Natural killer cell (primary cell): ENCODE results near the gene ANKAR. TPM values are rescaled to one million over a fixed set of nuclear protein-coding genes. Genes with fewer than 3 reads are reported as not detected.

Source experiments
- ATAC-seq, 3 donors: fragments of 150-1000 bp in 2 of 3; fragments of 200-7000 bp in 1 of 3; cut with Tn5 transposase; 1 replicate in 1 of 3; 2 replicates in 2 of 3; pipeline ENCODE4 v1.10.0; 2021; ENCODE audit warnings: mild to moderate bottlenecking in 2 of 3, moderate library complexity in 2 of 3
- DNase-seq, 2 donors: peaks; one replicate each; pipeline versions ENCODE4 v3.0.0 to v3.0.0-alpha.2; 2013 to 2021; ENCODE audit warnings: mixed read lengths in 1 of 2
- H3K27ac ChIP-seq: one replicate; pipeline ENCODE4 v1.5.1; 2013; ENCODE audit warnings: mild to moderate bottlenecking, low read length
- H3K27me3 ChIP-seq: one replicate; pipeline ENCODE4 v1.6.1; 2013; ENCODE audit warnings: low read length; ENCODE audit not compliant: control insufficient read depth, insufficient read depth
- H3K36me3 ChIP-seq: one replicate; pipeline ENCODE4 v1.6.1; 2013; ENCODE audit warnings: low read length; ENCODE audit not compliant: control insufficient read depth, insufficient read depth
- H3K4me1 ChIP-seq: one replicate; pipeline ENCODE4 v1.6.1; 2013; ENCODE audit warnings: low read length; ENCODE audit not compliant: control insufficient read depth, insufficient read depth
- H3K4me3 ChIP-seq: one replicate; pipeline ENCODE4 v1.5.1; 2013; ENCODE audit warnings: low read length
- H3K9me3 ChIP-seq: one replicate; pipeline ENCODE4 v1.6.1; 2013; ENCODE audit warnings: low read length; ENCODE audit not compliant: control insufficient read depth, insufficient read depth
- H3K27ac Mint-ChIP-seq, 2 donors: one replicate each; pipeline ENCODE4 v1.8.0; 2022; ENCODE audit warnings: mild to moderate bottlenecking in 2 of 2, mixed read lengths in 2 of 2, moderate library complexity in 1 of 2
- H3K27me3 Mint-ChIP-seq, 2 donors: one replicate each; pipeline ENCODE4 v1.8.0; 2022; ENCODE audit warnings: low read depth in 2 of 2, mixed read lengths in 2 of 2
- H3K36me3 Mint-ChIP-seq: one replicate; pipeline ENCODE4 v1.8.0; 2022; ENCODE audit warnings: mixed read lengths
- H3K4me1 Mint-ChIP-seq, 2 donors: one replicate each; pipeline ENCODE4 v1.8.0; 2022; ENCODE audit warnings: mixed read lengths in 2 of 2
- H3K4me3 Mint-ChIP-seq: one replicate; pipeline ENCODE4 v1.8.0; 2022; ENCODE audit warnings: mild to moderate bottlenecking, moderate library complexity, mixed read lengths
- H3K9me3 Mint-ChIP-seq, 2 donors: one replicate each; pipeline ENCODE4 v1.8.0; 2022; ENCODE audit warnings: mixed read lengths in 2 of 2
- CTCF ChIP-seq: fragments of 200-600 bp; IDR thresholded peaks from one replicate; pipeline ENCODE4 v1.8.0; 2022; ENCODE audit warnings: antibody characterized with exemption
- WGBS: methylation state at CpG from one replicate; pipeline ENCODE4 v1.1.7; 2013; ENCODE audit warnings: missing lambda C conversion rate; ENCODE audit not compliant: insufficient coverage; 5-methylcytosine and 5-hydroxymethylcytosine counted together
- intact Hi-C: fragments of 100-400 bp; cut with micrococcal nuclease; formaldehyde crosslinking; loops from one replicate; pipeline ENCODE4 v1.14.2; 2022
- total RNA-seq, 4 donors: library from RNA; stranded (reverse); fragments of 120-200 nt in 1 of 4; gene quantifications; one replicate each; pipeline versions ENCODE4 v1.2.3 to v1.2.4, GENCODE V29; 2013 to 2022

The ANKAR gene
- total RNA-seq, 3 donors from 2014 or later (not counting 1 experiment from before 2014, with no cell fraction given), result 12.9 to 18.0 (median 17.4) TPM

GRCh38 chr2:189657867-189658266 is 16.6 kb upstream of the ANKAR start:
- no peak for TF ChIP-seq CTCF
- H3K9me3 Mint-ChIP-seq, result no peaks in the 10 kb centered on the region
- H3K27me3 Mint-ChIP-seq, result no peaks in the 10 kb centered on the region
- H3K27ac Mint-ChIP-seq, result peak overlapping the region in 1 of 2 donors; percentile 78
- ATAC-seq (no peak), DNase-seq (peak in 1 of 2 donors; percentile 75)
- H3K4me3 Mint-ChIP-seq, result peak overlapping the region; percentile 68
- no peaks in the 10 kb centered on the region for H3K36me3 ChIP-seq
- H3K27me3 ChIP-seq, result no peaks in the 10 kb centered on the region
- H3K4me1 ChIP-seq, result peaks cover 31% of the 10 kb centered on the region
- intact Hi-C loops, result no loop called here
- no peaks in the 10 kb centered on the region for H3K36me3 Mint-ChIP-seq
- no peak overlapping the region for H3K4me3 ChIP-seq
- peaks cover 19 to 21% of the 10 kb centered on the region in 2 donors for H3K4me1 Mint-ChIP-seq
- no peaks in the 10 kb centered on the region for H3K9me3 ChIP-seq
- WGBS, result 27% methylated on average over 5 of the region's 5 CpGs
- H3K27ac ChIP-seq, result peak overlapping the region; percentile 81

DNA sequence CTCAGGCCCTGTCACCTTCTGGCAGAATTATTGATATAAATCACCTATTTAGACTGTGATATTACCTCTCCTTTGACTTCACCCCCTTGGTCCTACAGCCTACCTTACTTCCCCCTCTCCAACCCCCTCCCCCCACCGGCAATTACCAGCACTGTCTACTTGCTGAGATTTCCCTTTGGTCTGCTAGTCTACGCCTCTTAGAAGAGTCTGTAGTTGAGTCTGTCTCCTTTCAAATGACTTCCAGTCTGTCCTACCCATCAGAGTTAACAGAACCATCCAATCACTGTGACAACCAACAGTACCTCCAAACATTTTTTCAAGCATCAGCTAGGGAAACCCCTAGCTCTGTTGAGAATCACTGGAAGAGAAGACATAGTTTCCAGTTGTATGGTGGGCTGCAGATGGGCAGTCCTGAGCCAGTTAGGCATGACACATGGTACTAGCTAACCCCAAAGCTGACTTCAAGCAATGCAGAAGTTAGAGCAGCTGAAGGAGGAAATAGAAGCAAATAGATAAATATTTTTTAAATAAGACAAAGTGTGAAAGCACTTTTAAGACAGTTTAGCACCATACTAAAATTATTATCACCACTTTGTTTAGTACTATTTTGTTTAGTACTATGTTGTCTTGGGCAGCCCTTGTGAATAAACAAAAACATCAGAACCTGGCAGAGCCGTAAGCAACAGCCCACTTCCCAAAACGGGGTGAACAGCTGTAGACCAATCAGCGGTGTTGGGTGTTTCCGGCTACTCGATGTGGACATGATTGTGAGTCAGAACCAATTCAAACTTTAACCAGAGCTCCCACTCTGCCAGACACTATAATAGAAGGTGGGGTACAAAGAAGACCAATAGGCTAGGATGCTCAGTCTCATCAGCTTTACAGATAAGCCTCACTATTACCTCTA is 15.9 kb upstream of the ANKAR start:
- peaks cover 31% of the 10 kb centered on the region for H3K4me1 ChIP-seq
- intact Hi-C loops, result no loop called here
- no peaks in the 10 kb centered on the region for H3K27me3 Mint-ChIP-seq
- no peak for TF ChIP-seq CTCF
- peak overlapping the region; percentile 68 for H3K4me3 Mint-ChIP-seq
- DNase-seq, result peak in 1 of 2 donors; percentile 62
- peak overlapping the region; percentile 81 for H3K27ac ChIP-seq
- no peaks in the 10 kb centered on the region for H3K9me3 ChIP-seq
- ATAC-seq, result no peak
- H3K36me3 ChIP-seq, result no peaks in the 10 kb centered on the region
- H3K36me3 Mint-ChIP-seq, result no peaks in the 10 kb centered on the region
- H3K9me3 Mint-ChIP-seq, result no peaks in the 10 kb centered on the region
- WGBS, result 50% methylated on average over 6 of the region's 7 CpGs
- H3K4me3 ChIP-seq, result no peak overlapping the region
- H3K27me3 ChIP-seq, result no peaks in the 10 kb centered on the region
- peak overlapping the region in 1 of 2 donors; percentile 78 for H3K27ac Mint-ChIP-seq
- peaks cover 19 to 24% of the 10 kb centered on the region in 2 donors for H3K4me1 Mint-ChIP-seq

DNA sequence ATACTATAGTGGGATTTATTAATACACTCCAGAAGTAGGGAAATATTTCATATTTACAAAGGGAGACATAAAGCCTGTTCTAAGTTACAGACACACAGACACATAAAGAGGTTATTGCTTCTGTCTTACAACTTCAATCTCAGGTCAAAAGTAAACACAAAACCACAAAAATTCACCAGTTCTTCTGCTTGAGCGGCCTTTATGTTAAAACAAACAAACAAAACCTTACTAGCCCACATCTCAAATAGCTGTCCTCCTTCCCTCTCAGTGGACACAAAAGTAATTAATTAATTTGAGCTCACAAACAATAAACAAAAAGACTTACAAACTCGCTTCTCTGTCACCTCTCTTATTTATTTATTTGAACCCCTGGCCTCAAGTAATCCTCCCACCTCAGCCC is 14.7 kb upstream of the ANKAR start:
- H3K4me1 ChIP-seq, result peaks cover 31% of the 10 kb centered on the region
- Mint-ChIP-seq H3K27ac (peak overlapping the region in 1 of 2 donors; percentile 78), H3K9me3 (no peaks in the 10 kb centered on the region), H3K4me3 (no peak overlapping the region), H3K36me3 (no peaks in the 10 kb centered on the region), H3K27me3 (no peaks in the 10 kb centered on the region), H3K4me1 (peaks cover 25 to 31% of the 10 kb centered on the region in 2 donors)
- no peaks in the 10 kb centered on the region for H3K9me3 ChIP-seq
- TF ChIP-seq CTCF, result no peak
- H3K4me3 ChIP-seq, result no peak overlapping the region
- no peak overlapping the region for H3K27ac ChIP-seq
- 81% methylated on average over 2 of the region's 2 CpGs for WGBS
- H3K27me3 ChIP-seq, result no peaks in the 10 kb centered on the region
- no peaks in the 10 kb centered on the region for H3K36me3 ChIP-seq
- no peak for ATAC-seq
- no peak for DNase-seq
- intact Hi-C loops, result loop anchor here (2.0 to 10.0 kb wide), 5 partner anchors 219 to 989 kb away; partner anchors contain the start of genes NAB1 and WDR75
